Stimulated activated CD8-positive, alpha-beta memory T cell treated with anti-CD3 and anti-CD28 coated beads, Interleukin-2, amount 100 ng/mL, for 48 hours (primary cell): Measurements from ENCODE around the gene TRRAP.

Experiments used
- DNase-seq, 2 donors: peaks; one replicate each; pipeline ENCODE4 v3.0.0-alpha.2; 2020; ENCODE audit warnings: low read depth in 2 of 2

Gene TRRAP

GRCh38 chr7:98900815-98901214, 22.5 kb downstream of the TRRAP start:
- no peak for DNase-seq

- DNase-seq: no peak
Measured at GRCh38 chr7:98902523-98902922, 24.2 kb downstream of the TRRAP start.

DNA sequence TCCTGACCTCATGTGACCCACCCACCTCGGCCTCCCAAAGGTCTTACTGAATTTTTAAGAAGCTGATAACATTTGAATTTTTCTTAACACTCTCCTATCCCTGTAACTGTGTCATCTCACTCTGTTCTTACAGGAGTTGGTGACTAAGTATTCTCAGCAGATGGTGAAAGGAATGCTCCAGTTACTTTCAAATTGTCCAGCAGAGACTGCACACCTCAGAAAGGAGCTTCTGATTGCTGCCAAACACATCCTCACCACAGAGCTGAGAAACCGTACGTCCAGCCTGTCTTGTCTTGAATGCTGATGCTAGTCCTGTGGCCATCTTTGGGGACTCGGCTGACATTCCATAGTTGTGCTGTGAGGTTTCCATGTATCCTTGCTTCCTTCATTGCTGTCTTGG, 24.9 kb downstream of the TRRAP start:
- DNase-seq: no peak

GRCh38 chr7:98907570-98907969, 29.2 kb downstream of the TRRAP start:
- DNase-seq: no peak

DNA sequence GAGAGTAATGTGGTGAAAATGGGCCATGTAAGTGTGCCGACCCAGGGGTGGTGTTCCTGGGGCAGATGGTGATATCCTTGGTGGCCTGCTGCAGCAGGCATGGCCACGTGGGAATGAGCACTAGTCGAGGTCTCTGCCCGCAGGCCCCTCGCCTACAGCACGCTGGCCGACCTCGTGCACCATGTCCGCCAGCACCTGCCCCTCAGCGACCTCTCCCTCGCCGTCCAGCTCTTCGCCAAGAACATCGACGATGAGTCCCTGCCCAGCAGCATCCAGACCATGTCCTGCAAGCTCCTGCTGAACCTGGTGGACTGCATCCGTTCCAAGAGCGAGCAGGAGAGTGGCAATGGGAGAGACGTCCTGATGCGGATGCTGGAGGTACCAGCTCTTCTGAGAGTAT, 30.3 kb downstream of the TRRAP start:
- no peak for DNase-seq

- DNase-seq: no peak
Measured at GRCh38 chr7:98909487-98909886, 31.2 kb downstream of the TRRAP start.

DNA sequence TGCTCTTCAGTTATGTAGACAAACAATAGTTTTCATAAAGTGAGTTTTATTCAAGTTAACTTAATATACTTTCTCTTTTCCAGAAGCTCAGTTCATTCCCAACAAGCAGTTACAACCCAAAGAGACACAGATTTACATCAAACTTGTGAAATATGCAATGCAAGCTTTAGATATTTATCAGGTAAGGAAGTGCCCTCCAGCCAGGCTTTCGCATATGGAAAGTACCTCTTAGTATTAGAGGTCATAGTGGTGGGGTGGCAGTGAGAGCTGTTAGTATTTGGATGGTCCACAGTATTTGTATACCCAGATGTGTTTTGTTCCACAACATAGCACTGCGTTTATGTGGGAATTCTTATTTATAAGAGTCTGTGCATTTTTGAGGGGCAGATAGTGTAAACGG, 32.1 kb downstream of the TRRAP start:
- no peak for DNase-seq

GRCh38 chr7:98911916-98912315, 33.6 kb downstream of the TRRAP start:
- no peak for DNase-seq

GRCh38 chr7:98913026-98913425, 34.7 kb downstream of the TRRAP start:
- no peak for DNase-seq

GRCh38 chr7:98913612-98914011, 35.3 kb downstream of the TRRAP start:
- no peak for DNase-seq

DNA sequence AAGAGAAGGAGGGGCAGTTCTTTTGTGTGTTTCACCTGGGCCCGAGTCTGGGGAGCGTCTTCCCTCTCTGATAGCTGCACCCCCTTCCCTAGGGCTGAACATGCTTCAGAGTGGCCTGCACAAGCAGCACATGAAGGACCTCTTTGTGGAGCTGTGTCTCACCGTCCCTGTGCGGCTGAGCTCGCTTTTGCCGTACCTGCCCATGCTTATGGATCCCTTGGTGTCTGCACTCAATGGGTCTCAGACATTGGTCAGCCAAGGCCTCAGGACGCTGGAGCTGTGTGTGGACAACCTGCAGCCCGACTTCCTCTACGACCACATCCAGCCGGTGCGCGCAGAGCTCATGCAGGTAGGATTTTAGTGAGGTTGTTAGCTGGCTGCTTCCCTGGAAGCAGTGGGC, 39.0 kb downstream of the TRRAP start:
- no peak for DNase-seq

GRCh38 chr7:98921608-98922372, 43.5 kb downstream of the TRRAP start:
- no peak for DNase-seq

GRCh38 chr7:98922392-98923187, 44.3 kb downstream of the TRRAP start:
- no peak for DNase-seq

- no peak for DNase-seq
Measured at GRCh38 chr7:98923512-98923911, 45.2 kb downstream of the TRRAP start.

- DNase-seq: no peak
Measured at GRCh38 chr7:98927125-98927524, 48.8 kb downstream of the TRRAP start.

DNA sequence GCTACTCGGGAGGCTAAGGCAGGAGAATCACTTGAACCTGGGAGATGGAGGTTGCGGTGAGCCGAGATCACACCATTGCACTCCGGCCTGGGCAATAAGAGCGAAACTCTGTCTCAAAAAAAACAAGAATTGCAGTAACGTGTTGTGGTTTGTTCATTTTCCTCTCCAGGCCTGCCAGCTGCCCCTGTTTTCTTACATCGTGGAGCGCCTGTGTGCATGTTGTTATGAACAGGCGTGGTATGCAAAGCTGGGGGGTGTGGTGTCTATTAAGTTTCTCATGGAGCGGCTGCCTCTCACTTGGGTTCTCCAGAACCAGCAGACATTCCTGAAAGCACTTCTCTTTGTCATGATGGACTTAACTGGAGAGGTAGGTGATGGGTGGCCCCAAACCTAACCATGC, 52.1 kb downstream of the TRRAP start:
- no peak for DNase-seq

DNA sequence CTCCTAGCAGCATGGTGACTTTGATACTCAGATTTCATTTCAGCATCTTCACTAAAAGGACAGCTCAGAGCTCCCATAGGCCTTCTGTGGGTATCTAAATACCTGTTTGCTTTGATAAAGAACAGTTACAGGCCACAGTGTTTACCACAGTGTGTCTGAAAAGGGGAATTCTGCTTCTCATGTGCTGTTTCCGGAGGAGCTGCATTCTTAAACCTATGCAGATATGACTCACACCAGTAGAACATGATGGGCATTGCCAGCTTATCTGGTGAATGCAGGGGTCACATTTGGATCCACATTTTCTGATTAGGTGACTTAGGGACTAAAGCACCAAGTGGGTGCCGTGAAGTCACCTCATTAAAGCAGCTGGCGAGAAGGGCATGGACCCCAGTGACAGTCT, 52.6 kb downstream of the TRRAP start:
- no peak for DNase-seq

- no peak for DNase-seq
Measured at GRCh38 chr7:98933321-98933720, 55.0 kb downstream of the TRRAP start.

- no peak for DNase-seq
Measured at GRCh38 chr7:98934267-98934666, 55.9 kb downstream of the TRRAP start.

- no peak for DNase-seq
Measured at GRCh38 chr7:98935811-98936210, 57.5 kb downstream of the TRRAP start.

DNA sequence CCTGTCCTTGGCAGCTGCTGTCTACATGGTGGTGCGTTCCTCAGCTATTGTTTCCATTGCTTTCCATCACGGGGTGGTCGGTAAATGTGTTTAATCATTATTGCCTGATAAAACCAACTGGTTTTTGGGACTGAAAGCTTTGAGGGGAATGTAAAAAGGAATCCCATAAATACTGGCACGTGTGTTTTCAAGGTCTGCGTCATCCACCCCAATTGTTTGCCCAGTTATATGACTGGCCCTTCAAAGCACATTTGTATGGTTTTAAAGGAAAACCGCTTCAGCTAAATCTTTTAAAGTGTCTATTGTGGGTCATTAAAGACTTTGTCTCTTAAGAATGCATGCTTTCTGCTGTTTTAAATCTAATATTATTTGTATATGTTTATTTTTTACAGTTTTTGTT, 65.0 kb downstream of the TRRAP start:
- no peak for DNase-seq

GRCh38 chr7:98944386-98944785, 66.1 kb downstream of the TRRAP start:
- DNase-seq: no peak

- no peak for DNase-seq
Measured at GRCh38 chr7:98945852-98946251, 67.5 kb downstream of the TRRAP start.
